Renal cortical epithelial cell (primary cell): ENCODE data around the gene PRSS3. TPM values are rescaled to one million over a fixed set of nuclear protein-coding genes. Genes with fewer than 3 reads are reported as not detected.
"Not testable (repeated sequence)": the region's sequence is repeated elsewhere in the genome, so short reads cannot be mapped to it uniquely, and the experiment has no call there.

Experiments used
- DNase-seq: peaks from one replicate; pipeline ENCODE4 v3.0.0-alpha.2; 2011; ENCODE audit warnings: low read depth
- total RNA-seq: library from RNA; depleted of rRNA; stranded (reverse); fragments of >200 nt; gene quantifications from 2 replicates; pipeline ENCODE4 v1.2.3, GENCODE V29; 2014

Gene PRSS3
- total RNA-seq, 1 donor from 2014 or later, result 0.45 TPM

- DNase-seq, result peak; percentile 50
Observed at GRCh38 chr9:33817327-33818166, 22.2 kb downstream of the PRSS3 start.

GRCh38 chr9:33818167-33818846 lies 22.9 kb downstream of the PRSS3 start:
- no peak for DNase-seq

- DNase-seq, result no peak
Observed at GRCh38 chr9:33818847-33819500, 23.6 kb downstream of the PRSS3 start.

DNA sequence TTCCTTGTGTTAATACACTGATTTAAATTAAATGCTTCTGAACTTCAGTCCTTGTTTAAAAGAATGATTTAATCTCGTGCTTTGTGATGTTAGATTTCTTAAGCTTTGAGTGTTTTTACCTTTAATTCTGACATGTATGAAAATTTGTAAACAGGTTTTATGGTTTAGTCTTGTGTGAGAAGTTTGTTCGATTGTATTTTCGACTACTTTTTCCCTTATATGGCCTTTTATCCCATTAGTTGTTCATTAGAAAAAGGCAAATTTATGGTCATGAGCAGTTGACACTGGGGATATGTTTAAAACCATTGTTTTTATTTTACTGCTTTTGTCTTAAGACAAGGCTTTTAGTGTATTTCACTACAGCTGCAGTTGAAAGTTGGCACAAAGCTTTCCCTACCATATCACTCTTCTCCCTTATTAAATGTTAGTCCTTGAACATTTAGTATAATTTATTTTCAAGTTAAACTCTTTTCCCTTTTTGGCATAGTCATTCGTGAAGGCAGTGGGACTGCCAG lies 24.9 kb downstream of the PRSS3 start:
- DNase-seq, result no peak

- DNase-seq, result no peak
Observed at GRCh38 chr9:33823801-33824200, 28.4 kb downstream of the PRSS3 start.

DNA sequence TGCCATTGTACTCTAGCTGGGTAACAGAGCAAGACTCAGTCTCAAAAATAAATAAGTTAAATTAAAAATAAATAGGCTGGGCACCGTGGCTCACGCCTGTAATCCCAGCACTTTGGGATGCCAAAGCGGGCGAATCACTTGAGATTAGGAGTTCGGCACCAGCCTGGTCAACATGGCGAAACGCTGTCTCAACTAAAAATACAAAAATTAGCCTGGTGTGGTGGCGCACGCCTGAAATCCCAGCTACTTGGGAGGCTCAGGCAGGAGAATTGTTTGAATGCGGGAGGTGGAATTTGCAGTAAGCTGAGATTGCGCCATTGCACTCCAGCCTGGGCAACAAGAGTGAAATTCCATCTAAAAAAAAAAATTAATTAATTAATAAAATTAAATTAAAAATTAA lies 31.9 kb downstream of the PRSS3 start:
- DNase-seq, result not testable (repeated sequence)

DNA sequence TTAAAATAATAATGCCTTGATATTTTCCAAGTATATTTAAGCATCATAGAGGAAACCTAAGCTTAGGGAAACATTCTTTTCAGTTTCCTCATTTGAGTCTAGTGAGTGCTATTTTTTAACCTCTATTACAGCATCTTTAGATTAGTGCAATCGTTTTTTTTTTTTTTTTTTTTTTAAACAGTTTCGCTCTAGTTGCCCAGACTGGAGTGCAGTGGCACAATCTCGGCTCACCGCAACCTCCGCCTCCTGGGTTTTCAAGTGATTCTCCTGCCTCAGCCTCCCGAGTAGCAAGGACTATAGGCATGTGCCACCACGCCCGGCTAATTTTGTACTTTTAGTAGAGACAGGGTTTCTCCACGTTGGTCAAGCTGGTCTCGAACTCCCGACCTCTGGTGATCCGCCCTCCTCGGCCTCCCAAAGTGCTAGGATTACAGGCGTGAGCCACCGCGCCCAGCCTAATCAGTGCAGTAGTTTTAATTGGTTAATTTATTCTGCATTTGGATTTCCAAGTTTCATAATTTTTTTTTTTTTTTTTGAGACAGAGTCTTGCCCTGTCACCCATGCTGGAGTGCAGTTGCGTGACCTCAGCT lies 34.4 kb downstream of the PRSS3 start:
- DNase-seq, result not testable (repeated sequence)

- no peak for DNase-seq
Observed at GRCh38 chr9:33835625-33836260, 40.4 kb downstream of the PRSS3 start.

- peak; percentile 73 for DNase-seq
Observed at GRCh38 chr9:33836261-33836660, 40.9 kb downstream of the PRSS3 start.

DNA sequence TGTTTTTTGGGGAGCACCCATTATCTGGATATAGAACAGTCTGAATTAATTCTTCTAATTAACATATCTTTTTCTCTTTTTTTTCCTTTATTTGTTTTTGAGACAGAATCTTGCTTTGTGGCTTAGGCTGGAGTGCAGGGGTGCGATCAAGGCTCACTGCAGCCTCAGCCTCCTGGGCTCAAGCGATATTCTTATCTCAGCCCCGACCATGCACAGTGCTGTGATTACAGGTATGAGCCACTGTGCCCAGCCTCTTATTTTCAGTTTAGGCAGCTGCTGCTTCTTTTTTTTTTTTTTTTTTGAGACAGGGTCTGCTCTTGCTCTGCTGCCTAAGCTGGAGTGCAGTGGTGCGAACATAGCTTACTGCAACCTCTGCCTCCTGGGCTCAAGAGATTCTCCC lies 41.8 kb downstream of the PRSS3 start:
- no peak for DNase-seq

GRCh38 chr9:33840381-33840780 lies 45.0 kb downstream of the PRSS3 start:
- no peak for DNase-seq

DNA sequence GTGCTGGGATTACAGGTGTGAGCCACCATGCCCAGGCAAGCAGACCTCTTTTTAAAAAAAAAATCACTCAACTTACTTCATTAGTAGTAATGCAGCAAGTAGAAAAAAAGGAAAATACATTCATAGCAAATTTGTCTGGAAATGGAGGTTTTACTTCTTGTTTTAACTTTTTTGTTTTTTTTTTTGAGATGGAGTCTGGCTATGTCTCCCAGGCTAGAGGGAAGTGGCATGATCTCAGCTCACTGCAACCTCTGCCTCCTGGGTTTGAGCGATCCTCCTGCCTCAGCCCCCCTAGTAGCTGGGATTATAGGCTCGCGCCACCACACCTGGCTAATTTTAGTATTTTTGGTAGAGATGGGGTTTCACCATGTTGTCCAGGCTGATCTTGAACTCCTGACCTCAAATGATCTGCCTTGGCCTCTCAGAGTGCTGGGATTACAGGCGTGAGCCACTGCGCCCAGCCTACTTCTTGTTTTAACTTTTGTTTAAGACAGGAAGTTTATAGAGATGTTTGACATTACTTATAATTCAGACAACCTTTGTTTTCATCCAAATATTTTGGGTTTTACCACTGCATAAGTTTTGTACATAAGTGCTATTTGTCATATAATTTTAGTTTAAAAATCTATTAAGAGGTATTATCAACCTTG lies 48.1 kb downstream of the PRSS3 start:
- no peak for DNase-seq

- DNase-seq, result no peak
Observed at GRCh38 chr9:33846231-33846630, 50.9 kb downstream of the PRSS3 start.

DNA sequence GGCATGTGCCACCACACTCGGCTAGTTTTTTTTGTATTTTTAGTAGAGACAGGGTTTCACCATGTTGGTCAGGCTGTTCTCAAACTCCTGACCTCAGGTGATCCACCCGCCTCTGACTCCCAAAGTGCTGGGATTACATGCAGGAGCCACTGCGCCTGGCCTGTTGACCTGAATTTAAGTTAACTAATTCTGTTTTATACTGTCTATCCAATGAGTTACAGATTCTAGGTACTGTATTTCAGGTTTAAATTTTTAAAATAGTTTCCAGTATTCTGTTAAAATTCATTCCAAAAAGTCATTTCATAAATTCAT lies 52.5 kb downstream of the PRSS3 start:
- not testable (repeated sequence) for DNase-seq

Other genes starting within 250 kb of the PRSS3 start
- gene UBE2R2, start 21.6 kb downstream of the PRSS3 start, total RNA-seq, result 13.7 and 39.7 TPM in 2 replicates